ENCODE data around the gene RPS15A.
"Not testable (repeated sequence)": the region's sequence is repeated elsewhere in the genome, so short reads cannot be mapped to it uniquely, and the experiment has no call there.

Gene RPS15A

DNA sequence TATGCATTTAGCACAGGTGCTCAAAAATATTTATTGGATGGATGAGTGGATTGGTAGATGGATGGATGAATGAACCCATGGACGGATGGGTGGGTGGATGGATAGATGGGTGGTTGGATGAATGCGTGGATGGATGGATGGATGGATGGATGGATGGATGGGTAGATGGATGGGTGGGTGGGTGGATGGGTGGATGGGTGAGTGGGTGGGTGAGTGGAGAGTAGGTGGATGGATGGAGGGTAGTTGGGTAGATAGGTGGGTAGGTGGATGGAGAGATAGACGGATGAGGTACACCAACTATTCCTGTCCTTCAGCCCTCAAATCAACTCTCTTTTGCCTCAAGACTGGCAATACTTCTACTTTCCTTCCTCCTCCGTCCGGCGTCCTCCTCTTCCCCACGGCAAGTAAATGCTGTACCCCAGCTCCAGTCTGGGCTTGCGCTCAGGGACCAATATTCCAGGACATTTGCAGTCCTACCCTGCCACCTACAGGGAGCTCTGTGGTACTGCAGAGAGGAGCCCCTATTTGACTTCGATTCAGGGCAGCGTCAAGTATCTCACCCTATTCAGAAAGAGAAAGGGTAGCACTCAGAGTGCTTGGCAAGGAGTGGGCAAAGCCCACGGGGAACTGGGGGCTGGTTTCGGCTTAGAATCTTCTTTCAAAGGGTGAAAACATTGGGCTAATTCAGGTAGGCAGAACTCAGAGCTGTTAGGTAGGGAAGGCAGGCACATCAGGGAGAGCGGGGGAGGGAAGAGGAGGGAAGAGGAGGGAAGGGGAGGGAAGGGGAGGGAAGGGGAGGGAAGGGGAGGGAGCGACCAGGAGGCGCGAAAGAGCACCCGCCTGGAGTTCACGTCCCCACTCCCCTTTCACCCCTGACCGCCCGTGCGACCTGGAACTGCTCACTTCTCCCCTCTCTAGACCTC, 30.3 kb downstream of the RPS15A start:
- TF ChIP-seq, protein P1, sequence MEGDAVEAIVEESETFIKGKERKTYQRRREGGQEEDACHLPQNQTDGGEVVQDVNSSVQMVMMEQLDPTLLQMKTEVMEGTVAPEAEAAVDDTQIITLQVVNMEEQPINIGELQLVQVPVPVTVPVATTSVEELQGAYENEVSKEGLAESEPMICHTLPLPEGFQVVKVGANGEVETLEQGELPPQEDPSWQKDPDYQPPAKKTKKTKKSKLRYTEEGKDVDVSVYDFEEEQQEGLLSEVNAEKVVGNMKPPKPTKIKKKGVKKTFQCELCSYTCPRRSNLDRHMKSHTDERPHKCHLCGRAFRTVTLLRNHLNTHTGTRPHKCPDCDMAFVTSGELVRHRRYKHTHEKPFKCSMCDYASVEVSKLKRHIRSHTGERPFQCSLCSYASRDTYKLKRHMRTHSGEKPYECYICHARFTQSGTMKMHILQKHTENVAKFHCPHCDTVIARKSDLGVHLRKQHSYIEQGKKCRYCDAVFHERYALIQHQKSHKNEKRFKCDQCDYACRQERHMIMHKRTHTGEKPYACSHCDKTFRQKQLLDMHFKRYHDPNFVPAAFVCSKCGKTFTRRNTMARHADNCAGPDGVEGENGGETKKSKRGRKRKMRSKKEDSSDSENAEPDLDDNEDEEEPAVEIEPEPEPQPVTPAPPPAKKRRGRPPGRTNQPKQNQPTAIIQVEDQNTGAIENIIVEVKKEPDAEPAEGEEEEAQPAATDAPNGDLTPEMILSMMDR (conservative IDR thresholded peaks at IDR 0.05; ENCODE audit: low read depth, low read length): peak; percentile 48
- not testable (repeated sequence) for H3K4me3 ChIP-seq (ENCODE audit: low read depth, low read length)
- DNase-seq (ENCODE audit: low read depth): peak; percentile 8

DNA sequence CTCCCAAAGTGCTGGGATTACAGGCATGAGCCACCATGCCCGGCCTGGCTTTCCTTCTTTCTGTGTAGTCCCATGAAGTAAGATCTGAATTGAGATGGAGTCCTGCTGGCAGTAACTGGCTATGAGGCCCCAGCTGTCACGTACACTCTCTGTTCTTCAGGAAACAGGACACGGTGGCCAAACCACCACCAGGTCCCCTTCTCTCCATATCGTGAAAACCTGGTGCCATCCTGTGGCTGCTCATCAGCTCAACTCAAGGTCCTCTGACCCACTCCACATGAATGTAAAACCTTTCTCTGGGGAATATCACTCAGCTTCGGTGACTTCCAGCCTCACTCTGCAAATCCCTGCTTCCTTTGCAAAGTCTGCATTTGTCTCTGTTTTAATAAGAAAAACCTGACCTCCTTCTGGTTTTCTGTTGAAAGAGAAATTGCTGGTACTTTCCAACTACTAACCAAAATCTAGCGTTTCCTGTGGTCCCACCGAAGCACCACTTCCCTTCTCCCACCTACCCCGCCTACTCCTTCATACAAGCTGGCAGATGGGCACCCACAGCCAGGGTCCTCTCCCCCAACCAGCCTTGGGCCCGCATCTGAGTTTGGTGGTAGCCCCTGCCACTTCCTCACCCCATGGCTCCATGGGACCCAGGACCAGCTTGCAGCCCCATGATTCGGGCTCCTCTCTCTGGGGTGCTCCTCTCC, 32.0 kb downstream of the RPS15A start:
- not testable (repeated sequence) for DNase-seq (ENCODE audit: low read depth); H3K4me3 ChIP-seq (ENCODE audit: low read depth, low read length)

DNA sequence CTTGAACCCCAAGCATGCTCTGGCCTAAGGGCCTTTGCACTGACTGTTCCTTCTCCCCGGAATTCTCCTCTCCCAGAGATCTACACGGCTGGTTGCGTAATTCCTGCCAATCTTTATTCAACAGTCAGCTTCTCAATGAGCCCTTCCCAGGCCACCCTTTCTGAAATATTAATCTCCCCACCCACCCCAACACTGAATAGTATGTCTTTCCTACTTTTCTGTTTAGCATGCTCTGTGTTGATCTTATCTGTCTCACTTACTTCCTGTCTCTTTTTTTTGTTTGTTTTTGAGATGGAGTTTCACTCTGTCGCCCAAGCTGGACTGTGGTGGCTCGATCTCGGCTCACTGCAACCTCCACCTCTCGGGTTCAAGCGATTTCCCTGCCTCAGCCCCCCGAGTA, 33.5 kb downstream of the RPS15A start:
- H3K4me3 ChIP-seq (ENCODE audit: low read depth, low read length); DNase-seq (ENCODE audit: low read depth): not testable (repeated sequence)

DNA sequence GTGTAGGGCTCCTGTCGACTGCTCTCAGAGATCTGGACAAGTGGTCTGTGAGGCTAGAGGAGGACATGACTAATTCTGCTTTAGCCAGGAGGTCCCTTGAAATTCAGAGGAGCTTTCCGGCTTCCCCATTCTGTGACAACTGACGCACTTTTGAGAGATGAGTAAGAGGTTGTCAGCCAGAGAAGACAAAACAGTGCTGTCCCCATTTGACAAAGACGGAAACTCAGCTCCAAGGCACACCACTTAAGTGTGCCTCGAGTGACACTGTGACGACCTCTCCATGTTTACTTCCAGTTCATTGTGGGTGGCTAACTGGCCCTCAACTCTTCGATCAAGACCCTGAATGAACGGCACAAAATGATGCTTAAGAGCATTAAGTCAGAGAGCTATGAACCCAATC, 47.3 kb downstream of the RPS15A start:
- not testable (repeated sequence) for DNase-seq (ENCODE audit: low read depth); H3K4me3 ChIP-seq (ENCODE audit: low read depth, low read length)

DNA sequence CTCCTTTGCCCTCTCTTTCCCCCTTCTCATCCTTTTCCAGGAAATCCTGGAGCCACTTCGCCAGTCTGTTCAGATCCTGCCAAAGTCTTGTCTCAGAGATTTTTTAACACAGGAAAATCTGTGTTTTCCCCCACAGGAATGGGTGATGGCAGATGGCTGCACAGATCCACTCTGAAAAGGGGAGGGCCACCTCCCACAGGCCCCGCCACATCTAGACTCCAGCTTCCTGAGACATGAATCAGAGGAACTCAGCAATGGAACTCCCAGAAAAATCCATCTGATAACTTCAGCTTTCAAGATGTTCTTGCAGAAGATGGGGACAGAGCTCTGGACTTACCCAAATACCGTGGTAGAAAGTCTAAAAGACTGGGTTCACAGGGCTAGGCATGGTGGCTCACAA, 50.1 kb downstream of the RPS15A start:
- DNase-seq (ENCODE audit: low read depth); H3K4me3 ChIP-seq (ENCODE audit: low read depth, low read length): not testable (repeated sequence)

DNA sequence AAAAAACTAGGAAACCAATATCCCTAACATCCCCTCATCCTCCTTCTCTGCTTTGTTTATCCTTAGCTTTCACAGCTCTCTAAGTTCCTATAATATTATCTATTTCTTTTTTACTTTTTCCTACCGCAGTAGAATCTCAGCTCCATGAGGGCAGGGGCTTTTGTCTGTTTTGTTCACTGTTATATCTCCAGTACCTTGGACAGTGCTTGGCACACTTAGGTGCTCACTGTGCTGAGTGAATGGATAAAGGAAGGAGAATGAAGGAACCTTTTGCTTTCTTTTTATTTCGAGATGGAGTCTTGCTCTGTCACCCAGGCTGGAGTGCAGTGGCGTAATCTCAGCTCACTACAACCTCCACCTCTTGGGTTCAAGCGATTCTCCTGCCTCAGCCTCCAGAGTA, 51.4 kb downstream of the RPS15A start:
- not testable (repeated sequence) for DNase-seq (ENCODE audit: low read depth); H3K4me3 ChIP-seq (ENCODE audit: low read depth, low read length)

DNA sequence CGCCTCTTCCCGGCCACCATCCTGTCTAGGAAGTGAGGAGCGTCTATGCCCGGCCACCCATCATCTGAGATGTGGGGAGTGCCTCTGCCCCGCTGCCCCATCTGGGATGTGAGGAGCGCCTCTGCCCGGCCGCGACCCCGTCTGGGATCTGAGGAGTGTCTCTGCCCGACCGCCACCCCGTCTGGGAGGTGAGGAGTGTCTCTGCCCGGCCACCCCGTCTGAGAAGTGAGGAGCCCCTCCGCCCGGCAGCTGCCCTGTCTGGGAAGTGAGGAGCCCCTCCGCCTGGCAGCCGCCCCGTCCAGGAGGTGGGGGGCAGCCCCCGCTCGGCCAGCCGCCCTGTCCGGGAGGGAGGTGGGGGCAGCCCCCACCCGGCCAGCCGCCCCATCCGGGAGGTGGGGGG, 55.9 kb downstream of the RPS15A start:
- not testable (repeated sequence) for DNase-seq (ENCODE audit: low read depth); H3K4me3 ChIP-seq (ENCODE audit: low read depth, low read length)

All from choroid plexus epithelial cell (primary cell).